ENCODE results near the gene GNG7.

GNG7 gene

DNA sequence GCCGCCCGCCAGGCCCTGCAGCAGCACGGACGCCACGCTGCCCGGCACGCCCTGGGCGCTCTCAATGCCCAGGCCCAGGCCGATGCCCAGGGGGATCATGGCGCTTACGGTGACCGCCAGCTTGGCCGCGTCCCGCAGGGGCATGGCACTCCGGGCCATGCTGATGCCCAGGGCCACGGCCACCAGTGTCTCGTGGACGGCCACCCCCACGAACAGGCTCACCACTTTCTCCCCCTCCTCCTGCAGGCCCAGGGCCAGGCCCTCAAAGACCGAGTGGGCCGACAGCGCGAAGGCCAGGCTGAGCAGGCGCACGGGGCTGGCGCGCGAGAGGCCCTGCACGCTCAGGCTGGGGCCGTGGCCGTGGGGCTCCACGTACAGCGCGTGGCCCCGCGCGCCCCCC lies 30.4 kb upstream of the GNG7 start:
- no peak overlapping the region for H3K4me2 ChIP-seq (ENCODE audit: low read depth, low read length)
- no peak overlapping the region for H3K27ac ChIP-seq (ENCODE audit: low read length)
- no peak overlapping the region for H3K4me3 ChIP-seq (ENCODE audit: low read length)
- no peaks in the 10 kb centered on the region; the same call in 1 of the 2 replicates for H3K36me3 ChIP-seq (replicated peaks; ENCODE audit: insufficient read depth, low read length)
- peaks cover 3% of the 10 kb centered on the region for H3K27me3 ChIP-seq (replicated peaks; ENCODE audit: insufficient read depth, low read length)
- H3K9me3 ChIP-seq (replicated peaks; ENCODE audit: insufficient read depth, low read length): no peaks in the 10 kb centered on the region
- peaks cover 22% of the 10 kb centered on the region for H3K79me2 ChIP-seq (ENCODE audit: low read length)
- TF ChIP-seq, protein P1, sequence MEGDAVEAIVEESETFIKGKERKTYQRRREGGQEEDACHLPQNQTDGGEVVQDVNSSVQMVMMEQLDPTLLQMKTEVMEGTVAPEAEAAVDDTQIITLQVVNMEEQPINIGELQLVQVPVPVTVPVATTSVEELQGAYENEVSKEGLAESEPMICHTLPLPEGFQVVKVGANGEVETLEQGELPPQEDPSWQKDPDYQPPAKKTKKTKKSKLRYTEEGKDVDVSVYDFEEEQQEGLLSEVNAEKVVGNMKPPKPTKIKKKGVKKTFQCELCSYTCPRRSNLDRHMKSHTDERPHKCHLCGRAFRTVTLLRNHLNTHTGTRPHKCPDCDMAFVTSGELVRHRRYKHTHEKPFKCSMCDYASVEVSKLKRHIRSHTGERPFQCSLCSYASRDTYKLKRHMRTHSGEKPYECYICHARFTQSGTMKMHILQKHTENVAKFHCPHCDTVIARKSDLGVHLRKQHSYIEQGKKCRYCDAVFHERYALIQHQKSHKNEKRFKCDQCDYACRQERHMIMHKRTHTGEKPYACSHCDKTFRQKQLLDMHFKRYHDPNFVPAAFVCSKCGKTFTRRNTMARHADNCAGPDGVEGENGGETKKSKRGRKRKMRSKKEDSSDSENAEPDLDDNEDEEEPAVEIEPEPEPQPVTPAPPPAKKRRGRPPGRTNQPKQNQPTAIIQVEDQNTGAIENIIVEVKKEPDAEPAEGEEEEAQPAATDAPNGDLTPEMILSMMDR (IDR thresholded peaks at IDR 0.05; ENCODE audit: low read length): no peak
- no peak for TF ChIP-seq EZH2 (optimal IDR thresholded peaks at IDR 0.05; ENCODE audit: low read depth, low read length)
- no peak for TF ChIP-seq EZH2phosphoT487 (IDR thresholded peaks at IDR 0.05; ENCODE audit: low read length)
- no peak overlapping the region for H2AFZ ChIP-seq (ENCODE audit: low read length)
- H3F3A ChIP-seq (ENCODE audit: insufficient read depth, low read length): no peaks in the 10 kb centered on the region
- H3K9ac ChIP-seq (ENCODE audit: low read length): no peak overlapping the region
- no peak for DNase-seq
- no peaks in the 10 kb centered on the region for H3K9me2 ChIP-seq (replicated peaks; ENCODE audit: insufficient read depth, low read length)
- no peaks in the 10 kb centered on the region for H4K20me1 ChIP-seq (ENCODE audit: insufficient read depth, low read length)
- H3K4me1 ChIP-seq (ENCODE audit: low read length): no peaks in the 10 kb centered on the region

DNA sequence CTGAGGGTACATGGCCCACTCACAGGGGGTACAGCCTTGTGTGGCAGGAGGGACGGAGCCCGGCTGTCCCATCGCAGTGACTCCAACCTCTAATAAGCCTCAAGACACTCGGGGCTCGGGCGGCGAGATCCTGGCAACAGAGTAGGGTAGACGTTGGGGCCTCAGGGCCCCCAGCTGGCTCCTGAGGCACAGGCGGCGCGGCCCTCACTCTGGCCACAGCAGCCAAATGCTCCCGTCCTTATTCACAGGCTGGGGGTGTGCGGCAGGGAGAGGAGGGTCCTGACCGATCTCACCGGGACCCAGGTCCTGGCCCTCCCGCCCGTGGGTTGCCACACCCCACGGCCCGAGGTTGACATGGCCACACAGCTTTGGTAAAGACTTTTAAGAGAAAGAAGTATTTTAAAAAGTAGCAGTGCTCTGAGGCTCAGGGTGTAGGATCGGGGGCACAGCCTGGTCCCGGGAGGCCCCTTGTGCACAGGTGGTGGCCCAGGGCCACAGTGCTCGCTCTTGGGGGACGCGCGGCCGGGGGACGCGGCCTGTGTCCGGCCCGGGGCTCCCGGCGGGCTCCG lies 29.7 kb upstream of the GNG7 start:
- Histone ChIP-seq H3K27ac (ENCODE audit: low read length) (no peak overlapping the region), H3K27me3 (replicated peaks; ENCODE audit: insufficient read depth, low read length) (peaks cover 9% of the 10 kb centered on the region), H3K36me3 (replicated peaks; ENCODE audit: insufficient read depth, low read length) (no peaks in the 10 kb centered on the region; the same call in 1 of the 2 replicates), H3K4me1 (ENCODE audit: low read length) (no peaks in the 10 kb centered on the region), H3F3A (ENCODE audit: insufficient read depth, low read length) (no peaks in the 10 kb centered on the region), H3K4me2 (ENCODE audit: low read depth, low read length) (no peak overlapping the region), H3K9me3 (replicated peaks; ENCODE audit: insufficient read depth, low read length) (no peaks in the 10 kb centered on the region), H3K9me2 (replicated peaks; ENCODE audit: insufficient read depth, low read length) (no peaks in the 10 kb centered on the region), H4K20me1 (ENCODE audit: insufficient read depth, low read length) (no peaks in the 10 kb centered on the region), H3K79me2 (ENCODE audit: low read length) (peaks cover 18% of the 10 kb centered on the region), H2AFZ (ENCODE audit: low read length) (no peak overlapping the region), H3K4me3 (ENCODE audit: low read length) (no peak overlapping the region), H3K9ac (ENCODE audit: low read length) (no peak overlapping the region)
- no peak for DNase-seq
- TF ChIP-seq, protein P1 (IDR thresholded peaks at IDR 0.05; ENCODE audit: low read length): no peak
- TF ChIP-seq EZH2 (optimal IDR thresholded peaks at IDR 0.05; ENCODE audit: low read depth, low read length) (no peak), EZH2phosphoT487 (IDR thresholded peaks at IDR 0.05; ENCODE audit: low read length) (no peak)

DNA sequence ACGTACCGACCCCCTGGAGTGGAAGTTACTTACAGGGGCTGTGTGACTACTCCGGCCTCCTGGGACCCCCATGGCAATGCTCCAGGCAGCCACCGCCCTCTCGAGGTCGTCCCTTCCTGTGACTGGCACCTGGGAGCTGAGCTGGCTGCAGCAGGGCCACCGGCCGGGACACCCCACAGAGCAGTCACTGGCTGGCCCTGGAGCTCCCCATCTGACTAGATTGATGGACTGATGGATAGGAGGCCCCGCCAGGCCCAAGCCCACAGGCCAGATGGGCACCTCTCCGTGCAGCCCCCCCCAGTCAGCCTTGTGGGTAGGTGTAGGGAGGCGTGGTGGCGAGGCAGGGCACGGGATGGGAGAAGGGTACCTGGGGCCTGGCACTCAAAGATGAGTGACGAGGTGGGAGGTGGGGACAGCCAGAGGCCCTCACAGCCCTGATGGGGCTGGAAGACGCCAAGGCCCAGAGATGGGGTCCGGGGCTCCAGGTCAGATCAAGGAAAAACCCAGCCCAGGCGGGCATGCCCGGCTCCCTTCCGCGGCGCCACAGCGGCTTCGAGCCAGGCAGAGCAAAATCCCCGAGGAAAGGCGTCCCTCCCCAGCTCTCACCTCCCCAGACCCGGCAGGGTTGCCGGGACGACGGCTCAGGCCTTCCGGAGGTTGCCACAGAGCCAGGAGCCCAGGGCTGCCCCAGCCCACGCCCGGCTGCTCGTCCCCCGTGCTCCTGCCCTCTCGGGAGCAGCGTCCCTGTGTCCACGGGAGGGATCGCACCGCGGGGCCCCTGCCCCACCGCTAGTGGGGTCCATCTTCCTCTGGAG lies 28.9 kb upstream of the GNG7 start:
- Histone ChIP-seq H3K4me3 (ENCODE audit: low read length) (no peak overlapping the region), H4K20me1 (ENCODE audit: insufficient read depth, low read length) (no peaks in the 10 kb centered on the region), H3K27ac (ENCODE audit: low read length) (no peak overlapping the region), H3K9ac (ENCODE audit: low read length) (no peak overlapping the region), H3K27me3 (replicated peaks; ENCODE audit: insufficient read depth, low read length) (peaks cover 18% of the 10 kb centered on the region), H3K36me3 (replicated peaks; ENCODE audit: insufficient read depth, low read length) (no peaks in the 10 kb centered on the region; the same call in 1 of the 2 replicates), H3K9me2 (replicated peaks; ENCODE audit: insufficient read depth, low read length) (no peaks in the 10 kb centered on the region), H3K4me1 (ENCODE audit: low read length) (no peaks in the 10 kb centered on the region), H3F3A (ENCODE audit: insufficient read depth, low read length) (no peaks in the 10 kb centered on the region), H2AFZ (ENCODE audit: low read length) (no peak overlapping the region), H3K4me2 (ENCODE audit: low read depth, low read length) (no peak overlapping the region), H3K9me3 (replicated peaks; ENCODE audit: insufficient read depth, low read length) (no peaks in the 10 kb centered on the region), H3K79me2 (ENCODE audit: low read length) (peaks cover 9% of the 10 kb centered on the region)
- TF ChIP-seq EZH2phosphoT487 (IDR thresholded peaks at IDR 0.05; ENCODE audit: low read length): no peak
- no peak for DNase-seq

Measured in MM.1S (cell line).